LNCAP (cell line): ENCODE results near the gene MYH16.

Experiments
- CTCF ChIP-seq: fragments of 450-650 bp; IDR thresholded peaks from 2 replicates; pipeline ENCODE4 v1.5.1; 2017; ENCODE audit warnings: mild to moderate bottlenecking

Gene MYH16

GRCh38 chr7:99290980-99291607, 18.5 kb downstream of the MYH16 start:
- TF ChIP-seq CTCF, result no peak

GRCh38 chr7:99292127-99292526, 19.5 kb downstream of the MYH16 start:
- TF ChIP-seq CTCF, result no peak

- TF ChIP-seq CTCF, result no peak
Measured at GRCh38 chr7:99293167-99293566, 20.5 kb downstream of the MYH16 start.

GRCh38 chr7:99293650-99294049, 21.0 kb downstream of the MYH16 start:
- no peak for TF ChIP-seq CTCF

- no peak for TF ChIP-seq CTCF
Measured at GRCh38 chr7:99296471-99296870, 23.8 kb downstream of the MYH16 start.

GRCh38 chr7:99301496-99301895, 28.9 kb downstream of the MYH16 start:
- no peak for TF ChIP-seq CTCF

DNA sequence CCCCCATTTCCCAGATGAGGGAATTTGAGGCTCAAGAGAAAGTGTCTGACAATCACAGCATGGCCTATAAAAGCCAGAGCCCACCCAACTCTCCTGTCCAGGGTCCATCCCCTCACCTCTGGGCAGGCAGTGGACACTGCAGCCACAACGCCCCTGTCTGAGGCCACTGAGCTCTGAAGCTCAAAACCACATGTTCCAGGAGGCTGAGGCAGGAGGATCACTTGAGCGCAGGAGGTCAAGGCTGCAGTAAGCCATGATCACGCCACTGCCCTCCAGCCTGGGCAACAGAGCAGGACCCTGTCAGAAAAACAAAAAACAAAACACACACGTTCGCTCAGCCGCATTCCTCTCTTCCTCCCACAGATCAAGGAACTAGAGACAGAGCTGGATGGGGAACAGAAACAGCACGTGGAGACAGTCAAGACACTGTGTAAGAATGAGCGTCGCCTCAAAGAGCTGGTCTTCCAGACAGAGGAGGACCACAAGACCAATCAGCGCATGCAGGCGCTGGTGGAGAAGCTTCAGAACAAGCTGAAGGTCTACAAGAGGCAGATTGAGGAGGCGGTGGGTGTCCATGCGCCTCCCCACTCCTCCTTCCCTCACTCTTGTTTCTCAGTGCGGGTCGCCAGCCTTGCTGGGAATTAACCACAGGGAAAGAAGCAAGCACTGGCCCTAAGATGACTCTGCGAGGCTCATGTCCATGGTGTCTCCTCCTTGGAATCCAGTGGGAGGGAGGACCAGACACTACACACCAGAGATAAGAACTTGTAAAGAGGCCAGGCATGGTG, 33.0 kb downstream of the MYH16 start:
- TF ChIP-seq CTCF, result no peak
